ENCODE data around the gene ATF6. TPM values are rescaled to one million over a fixed set of nuclear protein-coding genes. Genes with fewer than 3 reads are reported as not detected.

ATF6 gene
- total and polyA plus RNA-seq, 9 of the 15 experiments (the other 6 are each of a cell fraction or from before 2014, with no cell fraction given): 11.7 to 32.4 (median 20.4) TPM

- no peak for TF ChIP-seq SMAD1 (IDR thresholded peaks at IDR 0.05; ENCODE audit: low read depth, low read length, partially characterized antibody)
- no peak for TF ChIP-seq SFPQ (IDR thresholded peaks at IDR 0.05; ENCODE audit: low read depth, low read length)
- TF ChIP-seq USF2 (CRISPR knock-in tag; IDR thresholded peaks at IDR 0.05): 0 out of 2 replicates have a peak, but pooled peaks have one; percentile 14
- TF ChIP-seq XRCC3 (IDR thresholded peaks at IDR 0.05): no peak
- TF ChIP-seq SLC30A9 (CRISPR knock-in tag; IDR thresholded peaks at IDR 0.05): no peak
- no peak for TF ChIP-seq ZNF75A (CRISPR knock-in tag; IDR thresholded peaks at IDR 0.05)
- no peak for TF ChIP-seq MCM2 (IDR thresholded peaks at IDR 0.05; ENCODE audit: low read depth)
- TF ChIP-seq MAX (CRISPR knock-in tag; IDR thresholded peaks at IDR 0.05): peak; percentile 89
- TF ChIP-seq LARP7 (IDR thresholded peaks at IDR 0.05): 0 out of 2 replicates have a peak, but pooled peaks have one; percentile 22
- TF ChIP-seq DPF2 (IDR thresholded peaks at IDR 0.05): peak; percentile 19; the same call in 1 of the 2 replicates
- no peak for TF ChIP-seq PRDM10 (IDR thresholded peaks at IDR 0.05; ENCODE audit: partially characterized antibody)
- TF ChIP-seq ARHGAP35 (IDR thresholded peaks at IDR 0.05; ENCODE audit: partially characterized antibody): peak; percentile 15
- TF ChIP-seq GATAD2A (IDR thresholded peaks at IDR 0.05): 0 out of 2 replicates have a peak, but pooled peaks have one; percentile 23
- TF ChIP-seq PHF8 (IDR thresholded peaks at IDR 0.05; ENCODE audit: borderline replicate concordance, low read length): peak; percentile 93
- TF ChIP-seq NFIC (IDR thresholded peaks at IDR 0.05): 0 out of 2 replicates have a peak, but pooled peaks have one; percentile 13
- peak; percentile 18 for TF ChIP-seq NEUROD1 (IDR thresholded peaks at IDR 0.05; ENCODE audit: borderline replicate concordance, low read depth, low read length, partially characterized antibody)
- no peak; a peak in 1 of 4 replicates for TF ChIP-seq BCLAF1 (IDR thresholded peaks at IDR 0.05; ENCODE audit: borderline replicate concordance in 1 of 2, control insufficient read depth in 1 of 2, low read depth in 2 of 2, low read length in 1 of 2)
These were observed 39.5 kb upstream of the ATF6 start (continued) for GRCh38 chr1:161726473-161727255.
